ENCODE results near the gene PCDHA9.
"Not testable (repeated sequence)": the region's sequence is repeated elsewhere in the genome, so short reads cannot be mapped to it uniquely, and the experiment has no call there.

The PCDHA9 gene, protein sequence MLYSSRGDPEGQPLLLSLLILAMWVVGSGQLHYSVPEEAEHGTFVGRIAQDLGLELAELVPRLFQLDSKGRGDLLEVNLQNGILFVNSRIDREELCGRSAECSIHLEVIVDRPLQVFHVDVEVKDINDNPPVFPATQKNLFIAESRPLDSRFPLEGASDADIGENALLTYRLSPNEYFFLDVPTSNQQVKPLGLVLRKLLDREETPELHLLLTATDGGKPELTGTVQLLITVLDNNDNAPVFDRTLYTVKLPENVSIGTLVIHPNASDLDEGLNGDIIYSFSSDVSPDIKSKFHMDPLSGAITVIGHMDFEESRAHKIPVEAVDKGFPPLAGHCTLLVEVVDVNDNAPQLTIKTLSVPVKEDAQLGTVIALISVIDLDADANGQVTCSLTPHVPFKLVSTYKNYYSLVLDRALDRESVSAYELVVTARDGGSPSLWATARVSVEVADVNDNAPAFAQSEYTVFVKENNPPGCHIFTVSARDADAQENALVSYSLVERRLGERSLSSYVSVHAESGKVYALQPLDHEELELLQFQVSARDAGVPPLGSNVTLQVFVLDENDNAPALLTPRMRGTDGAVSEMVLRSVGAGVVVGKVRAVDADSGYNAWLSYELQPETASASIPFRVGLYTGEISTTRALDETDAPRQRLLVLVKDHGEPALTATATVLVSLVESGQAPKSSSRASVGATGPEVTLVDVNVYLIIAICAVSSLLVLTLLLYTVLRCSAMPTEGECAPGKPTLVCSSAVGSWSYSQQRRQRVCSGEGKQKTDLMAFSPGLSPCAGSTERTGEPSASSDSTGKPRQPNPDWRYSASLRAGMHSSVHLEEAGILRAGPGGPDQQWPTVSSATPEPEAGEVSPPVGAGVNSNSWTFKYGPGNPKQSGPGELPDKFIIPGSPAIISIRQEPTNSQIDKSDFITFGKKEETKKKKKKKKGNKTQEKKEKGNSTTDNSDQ

DNA sequence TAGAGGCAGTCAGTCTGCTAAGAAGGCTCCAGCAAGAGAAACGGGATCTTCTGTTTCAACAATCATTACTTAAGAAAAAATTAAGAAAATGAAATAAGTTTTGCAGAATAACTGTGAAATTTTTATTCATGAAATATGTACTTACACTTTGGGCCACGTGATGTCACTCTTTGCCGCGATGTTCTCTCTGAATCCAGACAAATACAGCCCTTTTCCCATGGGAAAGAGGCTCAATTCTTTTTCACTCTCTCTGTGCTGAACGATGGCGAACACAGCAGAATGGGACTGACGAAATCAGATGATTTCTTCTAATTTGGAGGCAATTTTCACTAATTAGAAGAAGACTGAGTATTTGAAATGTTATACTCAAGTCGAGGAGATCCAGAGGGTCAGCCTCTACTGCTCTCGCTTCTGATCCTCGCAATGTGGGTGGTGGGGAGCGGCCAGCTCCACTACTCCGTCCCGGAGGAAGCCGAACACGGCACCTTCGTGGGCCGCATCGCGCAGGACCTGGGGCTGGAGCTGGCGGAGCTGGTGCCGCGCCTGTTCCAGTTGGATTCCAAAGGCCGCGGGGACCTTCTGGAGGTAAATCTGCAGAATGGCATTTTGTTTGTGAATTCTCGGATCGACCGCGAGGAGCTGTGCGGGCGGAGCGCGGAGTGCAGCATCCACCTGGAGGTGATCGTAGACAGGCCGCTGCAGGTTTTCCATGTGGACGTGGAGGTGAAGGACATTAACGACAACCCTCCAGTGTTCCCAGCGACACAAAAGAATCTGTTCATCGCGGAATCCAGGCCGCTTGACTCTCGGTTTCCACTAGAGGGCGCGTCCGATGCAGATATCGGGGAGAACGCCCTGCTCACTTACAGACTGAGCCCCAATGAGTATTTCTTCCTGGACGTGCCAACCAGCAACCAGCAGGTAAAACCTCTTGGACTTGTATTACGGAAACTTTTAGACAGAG lies at the start of gene PCDHA9:
PCDHA9 (plus strand) TSS at position 244 of the 964 bp plus-strand sequence; CDS start at position 358, 114 bp downstream.
- not testable (repeated sequence) for DNase-seq (ENCODE audit: low read depth)

DNA sequence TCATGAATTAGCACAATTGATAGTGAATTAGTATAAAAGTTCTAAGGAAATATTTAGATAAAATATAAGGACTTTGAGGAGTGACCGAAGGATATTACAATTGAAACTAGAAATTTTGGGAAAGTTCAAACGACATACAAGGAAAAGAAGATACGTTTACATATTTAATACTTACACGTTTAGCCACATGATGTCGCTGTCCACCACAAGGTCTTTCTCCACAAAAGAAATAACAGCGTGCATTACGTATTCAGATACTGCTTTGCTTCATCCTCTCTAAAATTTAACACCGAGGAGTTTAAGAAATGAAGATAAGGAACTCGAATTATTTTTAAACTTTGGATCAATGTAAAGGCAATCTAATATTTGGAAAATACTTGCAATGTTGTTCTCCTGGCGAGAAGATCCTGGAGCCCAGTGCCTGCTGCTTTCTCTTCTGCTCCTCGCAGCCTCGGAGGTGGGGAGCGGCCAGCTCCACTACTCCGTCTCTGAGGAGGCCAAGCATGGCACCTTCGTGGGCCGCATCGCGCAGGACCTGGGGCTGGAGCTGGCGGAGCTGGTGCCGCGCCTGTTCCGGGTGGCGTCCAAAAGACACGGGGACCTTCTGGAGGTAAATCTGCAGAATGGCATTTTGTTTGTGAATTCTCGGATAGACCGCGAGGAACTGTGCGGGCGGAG lies 47.2 kb upstream of the PCDHA9 start, which contains the start of gene PCDHA3:
PCDHA3 (plus strand) TSS at position 242 of the 678 bp plus-strand sequence.
- no peak for DNase-seq (ENCODE audit: low read depth)

DNA sequence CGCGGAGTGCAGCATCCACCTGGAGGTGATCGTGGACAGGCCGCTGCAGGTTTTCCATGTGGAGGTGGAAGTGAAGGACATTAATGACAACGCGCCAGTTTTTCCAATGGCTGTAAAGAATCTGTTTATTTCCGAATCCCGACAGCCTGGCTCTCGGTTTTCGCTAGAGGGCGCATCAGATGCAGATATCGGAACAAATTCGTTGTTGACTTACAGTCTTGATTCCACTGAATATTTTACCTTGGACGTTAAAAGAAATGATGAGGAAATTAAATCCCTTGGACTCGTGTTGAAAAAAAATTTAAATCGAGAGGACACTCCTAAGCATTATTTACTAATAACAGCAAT lies 46.7 kb upstream of the PCDHA9 start:
- DNase-seq (ENCODE audit: low read depth): no peak

DNA sequence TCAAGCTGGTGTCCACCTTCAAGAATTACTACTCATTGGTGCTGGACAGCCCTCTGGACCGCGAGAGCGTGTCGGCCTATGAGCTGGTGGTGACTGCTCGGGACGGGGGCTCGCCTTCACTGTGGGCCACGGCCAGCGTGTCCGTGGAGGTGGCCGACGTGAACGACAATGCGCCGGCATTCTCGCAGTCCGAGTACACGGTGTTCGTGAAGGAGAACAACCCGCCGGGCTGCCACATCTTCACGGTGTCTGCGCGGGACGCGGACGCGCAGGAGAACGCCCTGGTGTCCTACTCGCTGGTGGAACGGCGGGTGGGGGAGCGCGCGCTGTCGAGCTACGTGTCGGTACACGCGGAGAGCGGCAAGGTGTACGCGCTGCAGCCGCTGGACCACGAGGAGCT lies 45.8 kb upstream of the PCDHA9 start:
- DNase-seq (ENCODE audit: low read depth): not testable (repeated sequence)

DNA sequence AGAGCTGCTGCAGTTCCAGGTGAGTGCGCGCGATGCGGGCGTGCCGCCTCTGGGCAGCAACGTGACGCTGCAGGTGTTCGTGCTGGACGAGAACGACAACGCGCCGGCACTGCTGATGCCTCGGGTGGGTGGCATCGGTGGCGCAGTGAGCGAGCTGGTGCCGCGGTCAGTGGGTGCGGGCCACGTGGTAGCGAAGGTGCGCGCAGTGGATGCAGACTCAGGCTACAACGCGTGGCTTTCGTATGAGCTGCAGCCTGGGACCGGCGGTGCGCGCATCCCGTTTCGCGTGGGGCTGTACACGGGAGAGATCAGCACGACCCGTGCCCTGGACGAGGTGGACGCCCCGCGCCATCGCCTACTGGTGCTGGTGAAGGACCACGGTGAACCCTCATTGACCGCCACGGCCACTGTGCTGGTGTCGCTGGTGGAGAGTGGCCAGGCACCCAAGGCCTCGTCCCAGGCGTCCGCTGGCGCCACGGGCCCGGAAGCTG lies 45.4 kb upstream of the PCDHA9 start:
- no peak for DNase-seq (ENCODE audit: low read depth)

DNA sequence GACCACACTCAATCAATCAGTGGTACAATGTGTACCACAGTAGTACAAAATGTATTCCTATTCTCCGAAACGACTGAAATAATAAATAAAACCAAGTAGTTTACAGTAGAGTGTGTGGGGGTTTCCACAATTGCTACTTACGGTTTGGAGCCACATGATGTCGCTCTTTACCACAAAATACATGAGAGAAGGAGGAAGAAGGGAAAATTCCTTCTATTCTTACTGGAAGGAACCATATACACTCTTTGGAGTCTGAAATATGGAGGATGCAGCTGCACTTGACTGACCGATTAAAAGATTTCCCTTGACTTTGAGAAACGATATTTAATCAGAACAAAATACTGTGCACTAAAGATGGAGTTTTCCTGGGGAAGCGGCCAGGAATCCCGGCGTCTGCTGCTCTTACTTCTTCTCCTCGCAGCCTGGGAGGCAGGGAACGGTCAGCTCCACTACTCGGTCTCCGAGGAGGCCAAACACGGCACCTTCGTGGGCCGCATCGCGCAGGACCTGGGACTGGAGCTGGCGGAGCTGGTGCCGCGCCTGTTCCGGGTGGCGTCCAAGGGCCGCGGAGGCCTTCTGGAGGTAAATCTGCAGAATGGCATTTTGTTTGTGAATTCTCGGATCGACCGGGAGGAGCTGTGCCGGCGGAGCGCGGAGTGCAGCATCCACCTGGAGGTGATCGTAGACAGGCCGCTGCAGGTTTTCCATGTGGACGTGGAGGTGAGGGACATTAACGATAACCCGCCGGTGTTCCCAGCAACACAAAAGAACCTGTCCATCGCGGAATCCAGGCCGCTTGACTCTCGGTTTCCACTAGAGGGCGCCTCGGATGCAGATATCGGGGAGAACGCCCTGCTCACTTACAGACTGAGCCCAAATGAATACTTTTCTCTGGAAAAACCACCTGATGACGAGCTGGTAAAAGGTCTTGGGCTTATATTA lies 41.1 kb upstream of the PCDHA9 start, which contains the start of gene PCDHA4:
PCDHA4 (plus strand) TSS at position 235 of the 942 bp plus-strand sequence.
- DNase-seq (ENCODE audit: low read depth): no peak

DNA sequence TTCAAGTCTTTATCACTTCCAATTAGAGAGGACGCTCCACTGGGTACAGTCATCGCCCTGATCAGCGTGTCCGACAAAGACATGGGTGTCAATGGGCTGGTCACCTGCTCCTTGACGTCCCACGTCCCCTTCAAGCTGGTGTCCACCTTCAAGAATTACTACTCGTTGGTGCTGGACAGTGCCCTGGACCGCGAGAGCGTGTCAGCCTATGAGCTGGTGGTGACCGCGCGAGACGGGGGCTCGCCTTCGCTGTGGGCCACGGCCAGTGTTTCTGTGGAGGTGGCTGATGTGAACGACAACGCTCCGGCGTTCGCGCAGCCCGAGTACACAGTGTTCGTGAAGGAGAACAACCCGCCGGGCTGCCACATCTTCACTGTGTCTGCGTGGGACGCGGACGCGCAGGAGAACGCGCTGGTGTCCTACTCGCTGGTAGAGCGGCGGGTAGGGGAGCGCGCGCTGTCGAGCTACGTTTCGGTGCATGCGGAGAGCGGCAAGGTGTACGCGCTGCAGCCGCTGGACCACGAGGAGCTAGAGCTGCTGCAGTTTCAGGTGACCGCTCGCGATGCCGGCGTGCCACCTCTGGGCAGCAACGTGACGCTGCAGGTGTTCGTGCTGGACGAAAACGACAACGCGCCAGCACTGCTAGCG lies 39.8 kb upstream of the PCDHA9 start:
- not testable (repeated sequence) for DNase-seq (ENCODE audit: low read depth)

DNA sequence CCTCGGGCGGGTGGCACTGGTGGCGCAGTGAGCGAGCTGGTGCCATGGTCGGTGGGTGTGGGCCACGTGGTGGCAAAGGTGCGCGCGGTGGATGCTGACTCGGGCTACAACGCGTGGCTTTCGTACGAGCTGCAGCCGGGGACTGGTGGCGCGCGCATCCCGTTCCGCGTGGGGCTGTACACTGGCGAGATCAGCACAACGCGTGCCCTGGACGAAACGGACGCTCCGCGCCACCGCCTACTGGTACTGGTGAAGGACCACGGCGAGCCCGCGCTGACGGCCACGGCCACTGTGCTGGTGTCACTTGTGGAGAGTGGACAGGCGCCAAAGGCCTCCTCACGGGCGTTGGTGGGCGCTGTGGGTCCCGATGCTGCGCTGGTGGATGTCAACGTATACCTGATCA lies 39.3 kb upstream of the PCDHA9 start:
- DNase-seq (ENCODE audit: low read depth): no peak

DNA sequence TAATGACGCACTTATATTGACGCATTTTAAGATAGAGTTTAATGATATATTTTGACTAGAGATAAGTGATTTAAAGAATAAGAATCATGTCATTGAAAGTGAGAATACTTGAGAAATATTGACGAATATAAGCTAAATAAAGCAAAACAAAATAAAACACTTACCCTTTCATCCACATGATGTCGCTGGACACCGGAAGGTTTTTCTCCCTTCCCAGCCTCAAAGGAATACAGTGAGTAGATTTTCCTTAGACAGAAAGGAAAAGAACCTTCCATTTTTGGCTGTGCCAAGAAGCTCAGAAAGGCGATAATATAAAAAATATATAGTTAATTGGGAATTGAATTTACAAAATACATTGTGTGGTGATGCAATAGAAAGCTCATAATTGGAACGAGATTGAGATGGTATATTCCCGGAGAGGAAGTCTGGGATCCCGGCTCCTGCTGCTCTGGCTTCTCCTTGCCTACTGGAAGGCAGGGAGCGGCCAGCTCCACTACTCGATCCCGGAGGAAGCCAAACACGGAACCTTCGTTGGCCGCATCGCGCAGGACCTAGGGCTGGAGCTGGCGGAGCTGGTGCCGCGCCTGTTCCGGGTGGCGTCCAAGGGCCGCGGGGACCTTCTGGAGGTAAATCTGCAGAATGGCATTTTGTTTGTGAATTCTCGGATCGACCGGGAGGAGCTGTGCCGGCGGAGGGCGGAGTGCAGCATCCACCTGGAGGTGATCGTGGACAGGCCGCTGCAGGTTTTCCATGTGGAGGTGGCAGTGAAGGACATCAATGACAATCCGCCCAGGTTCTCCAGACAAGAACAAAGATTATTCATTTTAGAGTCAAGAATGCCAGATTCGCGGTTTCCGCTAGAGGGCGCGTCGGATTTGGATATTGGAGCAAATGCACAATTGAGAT lies 26.6 kb upstream of the PCDHA9 start, which contains the start of gene PCDHA5:
PCDHA5 (plus strand) TSS at position 239 of the 906 bp plus-strand sequence.
- DNase-seq (ENCODE audit: low read depth): no peak

DNA sequence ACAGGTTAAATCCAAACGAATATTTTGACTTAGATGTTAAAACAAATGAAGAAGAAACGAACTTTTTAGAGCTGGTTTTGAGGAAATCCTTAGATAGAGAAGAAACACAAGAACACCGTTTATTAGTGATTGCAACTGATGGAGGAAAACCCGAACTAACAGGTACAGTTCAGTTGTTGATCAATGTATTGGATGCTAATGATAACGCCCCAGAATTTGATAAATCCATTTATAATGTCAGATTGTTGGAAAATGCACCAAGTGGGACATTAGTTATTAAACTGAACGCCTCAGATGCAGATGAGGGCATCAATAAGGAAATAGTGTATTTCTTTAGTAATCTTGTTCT lies 25.9 kb upstream of the PCDHA9 start:
- no peak for DNase-seq (ENCODE audit: low read depth)

DNA sequence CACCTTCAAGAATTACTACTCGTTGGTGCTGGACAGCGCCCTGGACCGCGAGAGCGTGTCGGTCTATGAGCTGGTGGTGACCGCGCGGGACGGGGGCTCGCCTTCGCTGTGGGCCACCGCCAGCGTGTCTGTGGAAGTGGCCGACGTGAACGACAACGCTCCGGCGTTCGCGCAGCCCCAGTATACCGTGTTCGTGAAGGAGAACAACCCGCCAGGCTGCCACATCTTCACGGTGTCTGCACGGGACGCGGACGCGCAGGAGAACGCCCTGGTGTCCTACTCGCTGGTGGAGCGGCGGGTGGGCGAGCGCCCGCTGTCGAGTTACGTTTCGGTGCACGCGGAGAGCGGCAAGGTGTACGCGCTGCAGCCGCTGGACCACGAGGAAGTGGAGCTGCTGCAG lies 25.2 kb upstream of the PCDHA9 start:
- not testable (repeated sequence) for DNase-seq (ENCODE audit: low read depth)

DNA sequence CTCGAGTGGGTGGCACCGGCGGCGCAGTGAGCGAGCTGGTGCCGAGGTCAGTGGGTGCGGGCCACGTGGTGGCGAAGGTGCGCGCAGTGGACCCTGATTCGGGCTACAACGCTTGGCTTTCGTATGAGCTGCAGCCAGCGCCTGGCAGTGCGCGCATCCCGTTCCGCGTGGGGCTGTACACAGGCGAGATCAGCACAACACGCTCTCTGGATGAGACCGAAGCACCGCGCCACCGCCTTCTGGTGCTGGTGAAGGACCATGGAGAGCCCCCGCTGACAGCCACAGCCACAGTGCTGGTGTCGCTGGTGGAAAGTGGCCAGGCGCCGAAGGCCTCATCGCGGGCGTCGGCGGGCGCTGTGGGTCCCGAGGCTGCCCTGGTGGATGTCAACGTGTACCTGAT lies 24.7 kb upstream of the PCDHA9 start:
- no peak for DNase-seq (ENCODE audit: low read depth)

DNA sequence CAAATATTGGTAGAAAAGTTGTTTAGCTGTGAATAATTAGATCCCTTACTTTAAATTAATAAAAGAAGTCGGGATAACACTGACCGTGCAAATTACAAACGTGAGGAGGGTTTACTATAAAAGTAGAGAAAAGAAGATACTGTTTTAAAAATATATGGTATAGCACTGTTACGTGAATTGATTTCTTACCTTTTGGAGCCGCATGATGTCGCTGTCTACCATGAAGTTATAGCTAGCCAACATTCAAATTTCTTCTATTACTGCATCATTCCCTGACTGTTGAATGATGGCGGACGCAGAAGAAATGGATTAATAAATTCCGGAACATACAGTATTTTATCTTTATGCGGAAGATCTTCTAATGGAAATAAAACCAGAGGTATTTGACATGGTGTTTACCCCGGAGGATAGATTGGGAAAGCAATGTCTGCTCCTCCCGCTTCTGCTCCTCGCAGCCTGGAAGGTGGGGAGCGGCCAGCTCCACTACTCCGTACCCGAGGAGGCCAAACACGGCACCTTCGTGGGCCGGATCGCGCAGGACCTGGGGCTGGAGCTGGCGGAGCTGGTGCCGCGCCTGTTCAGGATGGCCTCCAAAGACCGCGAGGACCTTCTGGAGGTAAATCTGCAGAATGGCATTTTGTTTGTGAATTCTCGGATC lies 20.3 kb upstream of the PCDHA9 start, which contains the start of gene PCDHA6:
PCDHA6 (plus strand) TSS at position 257 of the 658 bp plus-strand sequence; CDS start at position 389, 132 bp downstream.
- DNase-seq (ENCODE audit: low read depth): no peak

DNA sequence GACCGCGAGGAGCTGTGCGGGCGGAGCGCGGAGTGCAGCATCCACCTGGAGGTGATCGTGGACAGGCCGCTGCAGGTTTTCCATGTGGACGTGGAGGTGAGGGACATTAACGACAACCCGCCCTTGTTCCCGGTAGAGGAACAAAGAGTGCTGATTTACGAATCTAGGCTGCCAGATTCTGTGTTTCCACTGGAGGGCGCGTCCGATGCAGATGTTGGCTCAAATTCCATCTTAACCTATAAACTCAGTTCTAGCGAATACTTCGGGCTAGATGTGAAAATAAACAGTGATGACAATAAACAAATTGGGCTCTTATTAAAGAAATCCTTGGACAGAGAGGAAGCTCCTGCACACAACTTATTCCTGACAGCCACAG lies 19.8 kb upstream of the PCDHA9 start:
- no peak for DNase-seq (ENCODE audit: low read depth)

DNA sequence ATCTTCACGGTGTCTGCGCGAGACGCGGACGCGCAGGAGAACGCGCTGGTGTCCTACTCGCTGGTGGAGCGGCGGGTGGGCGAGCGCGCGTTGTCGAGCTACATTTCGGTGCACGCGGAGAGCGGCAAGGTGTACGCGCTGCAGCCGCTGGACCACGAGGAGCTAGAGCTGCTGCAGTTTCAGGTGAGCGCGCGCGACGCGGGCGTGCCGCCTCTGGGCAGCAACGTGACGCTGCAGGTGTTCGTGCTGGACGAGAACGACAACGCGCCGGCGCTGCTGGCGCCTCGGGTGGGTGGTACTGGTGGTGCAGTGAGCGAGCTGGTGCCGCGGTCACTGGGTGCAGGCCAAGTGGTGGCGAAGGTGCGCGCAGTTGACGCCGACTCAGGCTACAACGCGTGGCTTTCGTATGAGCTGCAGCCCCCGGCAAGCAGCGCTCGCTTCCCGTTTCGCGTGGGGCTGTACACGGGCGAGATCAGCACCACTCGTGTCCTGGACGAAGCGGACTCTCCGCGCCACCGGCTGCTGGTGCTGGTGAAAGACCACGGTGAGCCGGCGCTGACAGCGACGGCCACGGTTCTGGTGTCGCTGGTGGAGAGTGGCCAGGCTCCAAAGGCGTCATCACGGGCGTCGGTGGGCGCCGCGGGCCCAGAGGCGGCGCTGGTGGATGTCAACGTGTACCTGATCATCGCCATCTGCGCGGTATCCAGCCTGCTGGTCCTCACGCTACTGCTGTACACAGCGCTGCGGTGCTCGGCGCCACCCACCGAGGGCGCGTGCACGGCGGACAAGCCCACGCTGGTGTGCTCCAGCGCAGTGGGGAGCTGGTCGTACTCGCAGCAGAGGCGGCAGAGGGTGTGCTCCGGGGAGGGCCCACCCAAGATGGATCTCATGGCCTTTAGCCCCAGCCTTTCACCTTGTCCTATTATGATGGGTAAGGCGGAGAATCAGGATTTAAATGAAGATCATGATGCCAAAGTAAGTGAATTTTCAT lies 18.4 kb upstream of the PCDHA9 start:
- not testable (repeated sequence) for DNase-seq (ENCODE audit: low read depth)

DNA sequence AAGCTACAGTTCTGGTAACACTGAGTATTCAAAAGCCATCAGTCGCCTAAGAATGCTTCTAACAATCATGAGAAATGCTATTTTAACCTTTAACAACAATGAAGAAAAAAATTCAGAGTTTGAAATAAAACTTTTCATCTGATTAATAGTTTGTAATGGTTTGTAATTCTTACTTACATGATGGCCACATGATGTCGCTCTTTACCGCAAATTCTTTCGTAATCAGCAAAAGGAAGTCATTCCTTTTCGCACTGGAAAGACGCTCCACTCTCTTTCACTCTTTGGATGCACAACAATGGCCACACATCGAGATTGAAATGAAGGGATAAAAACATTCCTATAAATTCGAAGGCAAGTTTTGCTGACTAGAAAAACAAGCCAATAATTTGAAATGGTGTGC lies 14.2 kb upstream of the PCDHA9 start, which contains the start of gene PCDHA7:
PCDHA7 (plus strand) TSS at position 277 of the 400 bp plus-strand sequence; CDS start at position 392, 115 bp downstream.
- no peak for DNase-seq (ENCODE audit: low read depth)
